Measurements from ENCODE around the gene ALG2. TPM values are rescaled to one million over a fixed set of nuclear protein-coding genes. Genes with fewer than 3 reads are reported as not detected.
A peak's percentile ranks its signal among the peaks of the same experiment; 100 is the strongest.
"Not testable (repeated sequence)": the region's sequence is repeated elsewhere in the genome, so short reads cannot be mapped to it uniquely, and the experiment has no call there.

The ALG2 gene
- total RNA-seq, 2 experiments from 2014 or later: 22.8 to 31.1 TPM

DNA sequence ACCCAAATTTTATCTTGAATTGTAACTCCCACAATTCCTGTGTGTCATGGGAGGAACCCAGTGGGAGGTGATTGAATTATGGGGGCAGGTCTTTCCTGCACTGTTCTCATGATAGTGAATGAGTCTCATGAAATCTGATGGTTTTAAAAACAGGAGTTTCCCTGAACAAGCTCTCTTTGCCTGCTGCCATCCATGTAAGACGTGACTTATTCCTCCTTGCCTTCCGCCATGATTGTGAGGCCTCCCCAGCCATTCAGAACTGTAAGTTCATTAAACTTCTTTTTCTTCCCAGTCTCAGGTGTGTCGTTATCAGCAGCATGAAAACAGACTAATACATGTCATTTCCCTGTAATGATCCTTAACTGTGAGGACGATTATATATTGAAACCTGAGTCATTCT, 16.1 kb upstream of the ALG2 start:
- Mint-ChIP-seq H3K4me1 (peaks cover 32% of the 10 kb centered on the region), H3K36me3 (ENCODE audit: low read depth) (peaks cover 39% of the 10 kb centered on the region)
- H3K9me3 Mint-ChIP-seq (ENCODE audit: low read depth); H3K4me3 Mint-ChIP-seq; DNase-seq; H3K27ac Mint-ChIP-seq; ATAC-seq; POLR2A ChIA-PET; H3K27me3 Mint-ChIP-seq: not testable (repeated sequence)
- intact Hi-C loops (cut with DNase I, micrococcal nuclease): loop anchor here in 1 of 2 experiments (2.0 kb wide), 1 partner anchor 15 kb away; no protein-coding TSS in a partner anchor
- CTCF ChIA-PET: interaction anchor here (1.0 kb wide), 1 partner anchor 16 kb away, joined by 3 read pairs; the partner anchor contains the start of genes ALG2 and SEC61B

DNA sequence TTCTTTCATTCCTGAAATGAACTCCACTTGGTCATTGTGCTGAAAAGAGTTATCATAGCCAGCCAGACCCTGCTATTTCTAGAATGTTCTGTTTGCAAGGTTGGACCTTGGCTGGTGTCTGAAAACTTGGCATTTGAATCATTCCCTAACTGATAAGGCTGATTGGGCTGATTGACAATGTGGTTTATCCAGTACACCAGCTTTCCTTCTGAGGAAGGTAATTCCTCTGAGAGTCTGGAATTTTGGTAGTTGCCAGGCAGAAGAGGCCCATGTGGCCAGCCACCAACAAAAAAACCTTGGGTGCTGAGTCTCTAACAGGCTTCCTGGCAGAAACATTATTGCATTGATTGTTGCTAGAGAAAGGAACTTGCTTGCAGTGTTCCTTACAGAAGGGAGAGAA, 15.6 kb upstream of the ALG2 start:
- POLR2A ChIA-PET: no interaction called here
- peaks cover 36% of the 10 kb centered on the region for H3K36me3 Mint-ChIP-seq (ENCODE audit: low read depth)
- peaks cover 32% of the 10 kb centered on the region for H3K4me1 Mint-ChIP-seq
- DNase-seq: no peak
- CTCF ChIA-PET: interaction anchor here (1.0 kb wide), 1 partner anchor 16 kb away, joined by 3 read pairs; the partner anchor contains the start of genes ALG2 and SEC61B
- intact Hi-C loops (cut with DNase I, micrococcal nuclease): no loop called here
- H3K27ac Mint-ChIP-seq: no peak overlapping the region
- H3K27me3 Mint-ChIP-seq: no peaks in the 10 kb centered on the region
- H3K9me3 Mint-ChIP-seq (ENCODE audit: low read depth): no peaks in the 10 kb centered on the region
- no peak for ATAC-seq
- no peak overlapping the region for H3K4me3 Mint-ChIP-seq

- ChIA-PET CTCF (no interaction called here), POLR2A (no interaction called here)
- H3K27ac Mint-ChIP-seq: peak overlapping the region; percentile 67
- peak; percentile 64 for DNase-seq
- H3K27me3 Mint-ChIP-seq: no peaks in the 10 kb centered on the region
- peaks cover 41% of the 10 kb centered on the region for H3K36me3 Mint-ChIP-seq (ENCODE audit: low read depth)
- H3K4me1 Mint-ChIP-seq: peaks cover 32% of the 10 kb centered on the region
- no peaks in the 10 kb centered on the region for H3K9me3 Mint-ChIP-seq (ENCODE audit: low read depth)
- ATAC-seq: peak; percentile 94
- no peak overlapping the region for H3K4me3 Mint-ChIP-seq
- intact Hi-C loops (cut with DNase I, micrococcal nuclease): no loop called here
These were observed 14.3 kb upstream of the ALG2 start for GRCh38 chr9:99235926-99236634.

DNA sequence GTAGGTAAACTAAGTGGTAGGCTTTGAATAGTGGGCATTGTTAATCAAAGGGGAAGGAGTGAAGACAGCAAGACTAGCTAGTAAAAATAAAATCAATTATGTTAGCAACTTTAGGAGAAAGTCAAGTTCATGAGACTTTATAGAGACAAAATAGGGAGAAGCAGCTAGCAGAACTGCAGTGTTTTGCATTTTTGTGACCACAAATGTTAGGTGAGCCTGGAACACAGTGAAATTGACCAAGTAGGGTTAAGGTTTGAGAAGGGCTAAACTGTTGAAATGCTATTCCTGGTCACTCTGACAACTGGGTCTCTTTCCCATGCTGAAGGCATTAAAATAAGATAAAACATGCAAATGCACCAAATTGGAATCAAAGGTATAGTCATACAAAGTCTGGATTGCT, 13.3 kb upstream of the ALG2 start:
- peaks cover 47% of the 10 kb centered on the region for H3K36me3 Mint-ChIP-seq (ENCODE audit: low read depth)
- H3K27ac Mint-ChIP-seq: no peak overlapping the region
- POLR2A ChIA-PET: no interaction called here
- CTCF ChIA-PET: interaction anchor here (1.2 kb wide), 1 partner anchor 13 kb away, joined by 5 read pairs; the partner anchor contains the start of genes ALG2 and SEC61B
- H3K27me3 Mint-ChIP-seq: no peaks in the 10 kb centered on the region
- intact Hi-C loops (cut with DNase I, micrococcal nuclease): no loop called here
- peaks cover 32% of the 10 kb centered on the region for H3K4me1 Mint-ChIP-seq
- no peaks in the 10 kb centered on the region for H3K9me3 Mint-ChIP-seq (ENCODE audit: low read depth)
- ATAC-seq (no peak), DNase-seq (no peak)
- no peak overlapping the region for H3K4me3 Mint-ChIP-seq

DNA sequence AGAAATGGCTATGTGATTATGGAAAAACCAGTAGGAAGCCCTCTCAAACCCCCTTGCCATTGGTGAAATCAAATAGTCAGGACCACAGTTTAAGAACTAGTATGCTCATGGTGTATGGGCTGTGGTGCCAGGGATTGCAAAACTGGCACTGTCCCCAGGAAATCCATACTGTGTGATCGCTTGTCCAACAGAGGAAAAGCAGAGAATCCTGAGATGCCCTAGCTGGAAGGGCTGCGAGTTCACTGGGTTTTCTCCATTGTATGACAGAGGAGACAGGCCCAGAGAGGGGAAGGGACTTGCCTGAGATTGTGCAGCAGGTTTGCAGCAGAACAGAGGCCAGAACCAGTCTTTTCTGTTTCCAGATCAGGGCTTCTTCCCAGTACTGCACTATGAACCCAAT, 12.9 kb upstream of the ALG2 start:
- Mint-ChIP-seq H3K36me3 (ENCODE audit: low read depth) (peaks cover 45% of the 10 kb centered on the region), H3K9me3 (ENCODE audit: low read depth) (no peaks in the 10 kb centered on the region)

DNA sequence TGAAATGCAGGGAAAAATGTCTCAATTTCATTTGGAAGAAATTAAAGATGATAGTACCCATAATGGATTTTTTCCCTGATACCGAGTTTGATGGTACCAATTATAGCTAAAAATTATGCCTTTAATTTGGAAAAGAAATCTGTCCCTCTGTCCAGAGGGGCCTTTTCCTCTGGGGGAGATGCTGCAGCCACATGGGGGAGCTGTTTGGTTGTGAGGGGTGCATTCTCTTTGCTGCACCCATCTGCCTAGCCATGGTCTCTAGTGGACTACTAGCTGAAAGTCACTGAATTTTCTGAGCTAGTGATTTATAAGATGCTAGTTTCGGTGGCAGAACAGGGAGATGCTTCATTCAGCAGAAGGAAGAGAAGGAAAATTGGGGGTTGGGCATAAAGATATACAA, 10.0 kb upstream of the ALG2 start:
- ChIA-PET POLR2A (no interaction called here), CTCF (interaction anchor here (0.6 to 3.2 kb wide), 17 partner anchors 9 to 1112 kb away, joined by 3 to 24 read pairs (median 4); partner anchors contain the start of genes ALG2 and SEC61B)
- Mint-ChIP-seq H3K27me3 (no peaks in the 10 kb centered on the region), H3K36me3 (ENCODE audit: low read depth) (peaks cover 48% of the 10 kb centered on the region), H3K4me1 (peaks cover 18% of the 10 kb centered on the region), H3K27ac (no peak overlapping the region), H3K4me3 (no peak overlapping the region), H3K9me3 (ENCODE audit: low read depth) (no peaks in the 10 kb centered on the region)
- peak; percentile 73 for DNase-seq
- no peak for ATAC-seq
- intact Hi-C loops (cut with DNase I, micrococcal nuclease): no loop called here

More for the DNA sequence above, 12.9 kb upstream of the ALG2 start:
- ATAC-seq (no peak), DNase-seq (no peak)
- ChIA-PET CTCF (interaction anchor here (1.2 to 1.3 kb wide), 2 partner anchors 13 to 21 kb away, joined by 3 to 5 read pairs; partner anchors contain the start of genes ALG2 and SEC61B), POLR2A (interaction anchor here (0.6 kb wide), 1 partner anchor 365 kb away, joined by 4 read pairs; no protein-coding TSS in a partner anchor)
- intact Hi-C loops (cut with DNase I, micrococcal nuclease): no loop called here
- Mint-ChIP-seq H3K4me1 (peaks cover 32% of the 10 kb centered on the region), H3K27ac (no peak overlapping the region), H3K27me3 (no peaks in the 10 kb centered on the region), H3K4me3 (no peak overlapping the region)

DNA sequence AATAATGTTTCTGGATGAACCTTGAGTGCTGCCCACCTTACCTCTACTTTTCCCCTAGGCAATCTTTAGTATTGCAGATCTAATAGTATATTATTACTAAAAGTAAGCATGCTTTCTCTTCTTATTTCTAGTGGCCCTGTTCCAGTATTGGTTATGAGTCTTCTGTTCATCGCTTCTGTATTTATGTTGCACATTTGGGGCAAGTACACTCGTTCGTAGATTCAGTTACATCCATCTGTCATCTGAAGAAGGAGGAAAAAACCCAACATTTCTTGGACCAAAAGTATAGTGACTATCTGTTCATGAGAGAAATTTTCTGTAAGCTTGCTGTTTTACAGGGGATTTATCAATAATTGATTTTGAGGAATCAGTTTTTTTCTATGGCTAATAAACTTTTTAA, 8.5 kb upstream of the ALG2 start:
- intact Hi-C loops (cut with DNase I, micrococcal nuclease): no loop called here
- H3K4me1 Mint-ChIP-seq: peaks cover 16% of the 10 kb centered on the region
- POLR2A ChIA-PET: no interaction called here
- no peak overlapping the region for H3K4me3 Mint-ChIP-seq
- H3K36me3 Mint-ChIP-seq (ENCODE audit: low read depth): peaks cover 54% of the 10 kb centered on the region
- no peak overlapping the region for H3K27ac Mint-ChIP-seq
- H3K27me3 Mint-ChIP-seq: no peaks in the 10 kb centered on the region
- CTCF ChIA-PET: interaction anchor here (1.6 to 2.6 kb wide), 2 partner anchors 10 to 14 kb away, joined by 4 to 11 read pairs; no protein-coding TSS in a partner anchor
- H3K9me3 Mint-ChIP-seq (ENCODE audit: low read depth): no peaks in the 10 kb centered on the region
- DNase-seq: no peak
- ATAC-seq: no peak

DNA sequence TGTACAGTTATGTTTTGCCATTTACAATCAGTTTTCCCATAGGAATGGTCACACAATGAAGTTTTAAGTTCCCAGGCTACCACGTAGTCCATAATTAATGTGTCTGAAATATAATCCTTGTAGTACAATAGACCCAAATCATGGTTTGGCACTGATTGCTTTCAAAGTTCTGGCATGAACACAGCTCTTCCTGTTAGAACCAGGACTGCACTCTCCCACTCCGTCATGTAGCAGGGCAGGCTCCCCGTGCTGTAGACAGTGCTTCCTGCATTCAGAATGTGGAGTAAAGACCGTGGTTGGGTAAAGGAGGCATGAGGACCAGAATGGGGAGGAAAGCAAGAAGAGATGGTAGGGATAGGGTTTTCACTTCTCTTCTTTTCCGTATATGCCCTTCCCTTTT, 4.3 kb upstream of the ALG2 start:
- ATAC-seq (no peak), DNase-seq (no peak)
- H3K27ac Mint-ChIP-seq: no peak overlapping the region
- no peaks in the 10 kb centered on the region for H3K9me3 Mint-ChIP-seq (ENCODE audit: low read depth)
- intact Hi-C loops (cut with DNase I, micrococcal nuclease): no loop called here
- peaks cover 58% of the 10 kb centered on the region for H3K36me3 Mint-ChIP-seq (ENCODE audit: low read depth)
- ChIA-PET POLR2A (no interaction called here), CTCF (interaction anchor here (0.8 kb wide), 1 partner anchor 223 kb away, joined by 4 read pairs; no protein-coding TSS in a partner anchor)
- H3K4me3 Mint-ChIP-seq: no peak overlapping the region
- peaks cover 36% of the 10 kb centered on the region for H3K4me1 Mint-ChIP-seq
- no peaks in the 10 kb centered on the region for H3K27me3 Mint-ChIP-seq

DNA sequence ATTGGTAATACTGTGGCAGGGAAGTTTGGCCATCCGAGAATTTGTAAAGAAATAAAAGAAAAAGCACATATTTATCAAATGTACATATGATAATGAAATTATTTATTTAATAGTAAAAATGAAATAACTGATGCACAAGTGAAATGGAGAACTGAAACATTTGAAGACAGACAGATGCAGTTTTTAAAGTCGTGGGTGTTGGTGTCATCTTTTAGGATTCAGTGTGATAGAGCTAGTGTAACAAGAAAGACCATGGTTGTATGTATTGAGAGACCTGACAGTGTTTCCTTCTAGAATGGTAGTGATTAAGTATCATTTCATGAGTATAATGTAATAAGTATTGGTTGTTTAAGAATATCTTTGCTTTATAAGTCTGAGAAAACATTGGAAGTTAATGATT, 2.7 kb upstream of the ALG2 start:
- ChIA-PET CTCF (interaction anchor here (0.7 to 1.2 kb wide), 3 partner anchors 8 to 135 kb away, joined by 3 read pairs; no protein-coding TSS in a partner anchor), POLR2A (no interaction called here)
- peak overlapping the region; percentile 45 for H3K27ac Mint-ChIP-seq
- no peak for DNase-seq
- no peak for ATAC-seq
- no peaks in the 10 kb centered on the region for H3K9me3 Mint-ChIP-seq (ENCODE audit: low read depth)
- H3K36me3 Mint-ChIP-seq (ENCODE audit: low read depth): peaks cover 53% of the 10 kb centered on the region
- H3K4me3 Mint-ChIP-seq: no peak overlapping the region
- H3K27me3 Mint-ChIP-seq: no peaks in the 10 kb centered on the region
- H3K4me1 Mint-ChIP-seq: peaks cover 48% of the 10 kb centered on the region
- intact Hi-C loops (cut with DNase I, micrococcal nuclease): loop anchor here in 1 of 2 experiments (5.0 kb wide), 1 partner anchor 1188 kb away; no protein-coding TSS in a partner anchor

DNA sequence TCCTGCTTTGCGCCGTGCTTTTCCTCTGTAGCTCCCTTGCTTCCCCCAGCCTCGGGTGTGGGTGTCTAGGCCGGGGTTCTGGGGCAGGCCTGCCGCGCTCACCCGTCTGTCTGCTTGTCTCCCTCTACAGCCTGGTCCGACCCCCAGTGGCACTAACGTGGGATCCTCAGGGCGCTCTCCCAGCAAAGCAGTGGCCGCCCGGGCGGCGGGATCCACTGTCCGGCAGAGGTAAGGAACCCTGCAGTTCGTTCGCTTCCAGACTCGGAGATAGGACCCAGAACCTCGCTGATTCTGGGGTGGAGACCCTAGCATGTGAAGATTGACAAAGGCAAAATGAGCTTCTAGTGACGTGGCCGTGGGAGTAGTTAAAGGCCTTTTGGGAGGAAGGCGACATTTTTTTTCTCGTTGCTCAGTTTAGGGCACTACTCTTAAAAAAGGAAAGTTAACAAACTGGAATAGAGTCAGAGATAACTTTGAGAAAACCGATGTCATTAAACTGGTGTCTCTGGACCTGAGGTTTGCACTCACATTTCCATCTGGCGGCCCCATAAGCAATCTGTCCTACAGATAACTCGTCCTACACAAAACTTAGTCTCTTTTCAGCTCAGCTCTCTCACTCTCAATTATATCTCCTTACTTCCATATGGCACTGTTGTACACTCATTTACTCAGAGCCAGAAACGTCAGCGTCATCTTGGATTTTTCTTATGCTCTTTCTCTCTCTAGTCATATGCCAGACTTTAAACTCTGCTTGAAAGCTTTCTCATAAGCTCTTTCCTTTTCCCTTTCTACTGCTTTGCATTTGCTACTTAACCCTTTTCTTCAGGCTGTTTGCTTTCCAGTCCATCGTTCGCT, 901 bp upstream of the ALG2 start:
- POLR2A ChIA-PET: interaction anchor here (0.6 to 1.3 kb wide), 4 partner anchors 31 to 223 kb away, joined by 3 to 5 read pairs (median 4); no protein-coding TSS in a partner anchor
- intact Hi-C loops (cut with DNase I, micrococcal nuclease): loop anchor here (1.0 to 5.0 kb wide), 9 partner anchors 31 to 1190 kb away; partner anchors contain the start of genes TGFBR1 (in 2 of the 2), INVS (in 1 of the 2), STX17 (in 1 of the 2) and TEX10 (in 1 of the 2)
- Mint-ChIP-seq H3K4me3 (peak overlapping the region; percentile 99), H3K9me3 (ENCODE audit: low read depth) (no peaks in the 10 kb centered on the region), H3K36me3 (ENCODE audit: low read depth) (peaks cover 53% of the 10 kb centered on the region), H3K4me1 (peaks cover 63% of the 10 kb centered on the region), H3K27me3 (no peaks in the 10 kb centered on the region), H3K27ac (peak overlapping the region; percentile 99)
- CTCF ChIA-PET: interaction anchor here (0.7 to 3.1 kb wide), 11 partner anchors 9 to 788 kb away, joined by 3 to 24 read pairs (median 4); no protein-coding TSS in a partner anchor
- DNase-seq (no peak), ATAC-seq (no peak)

GRCh38 chr9:99221266-99221620, 499 bp downstream of the ALG2 start:
- no peak for DNase-seq
- peaks cover 58% of the 10 kb centered on the region for H3K36me3 Mint-ChIP-seq (ENCODE audit: low read depth)
- ChIA-PET CTCF (interaction anchor here (0.7 to 3.1 kb wide), 10 partner anchors 9 to 1377 kb away, joined by 3 to 24 read pairs (median 4); no protein-coding TSS in a partner anchor), POLR2A (interaction anchor here (0.6 to 1.3 kb wide), 2 partner anchors 32 to 65 kb away, joined by 4 to 5 read pairs; no protein-coding TSS in a partner anchor)
- no peak for ATAC-seq
- no peaks in the 10 kb centered on the region for H3K27me3 Mint-ChIP-seq
- H3K9me3 Mint-ChIP-seq (ENCODE audit: low read depth): no peaks in the 10 kb centered on the region
- H3K4me3 Mint-ChIP-seq: peak overlapping the region; percentile 99
- H3K27ac Mint-ChIP-seq: peak overlapping the region; percentile 87
- H3K4me1 Mint-ChIP-seq: peaks cover 64% of the 10 kb centered on the region
- intact Hi-C loops (cut with DNase I, micrococcal nuclease): loop anchor here in 1 of 2 experiments (5.0 kb wide), 1 partner anchor 1191 kb away; no protein-coding TSS in a partner anchor

Data from activated CD4-positive, alpha-beta T cell treated with anti-CD3 and anti-CD28 coated beads for 36 hours (primary cell).